ENCODE data around the gene MEF2C. TPM values are rescaled to one million over a fixed set of nuclear protein-coding genes. Genes with fewer than 3 reads are reported as not detected.

Gene MEF2C
- total RNA-seq, 1 donor from 2014 or later = 1.9 TPM

- no peaks in the 10 kb centered on the region for H3K4me1 Mint-ChIP-seq (ENCODE audit: low read depth)
- H3K9me3 Mint-ChIP-seq (ENCODE audit: low read depth) = no peaks in the 10 kb centered on the region
- H3K27ac Mint-ChIP-seq = no peak overlapping the region
- peaks cover 59% of the 10 kb centered on the region for H3K27me3 Mint-ChIP-seq
- H3K4me3 Mint-ChIP-seq (ENCODE audit: low read depth) = no peak overlapping the region
- no peaks in the 10 kb centered on the region for H3K36me3 Mint-ChIP-seq (ENCODE audit: insufficient read depth)
- no peak for TF ChIP-seq CTCF (IDR thresholded peaks at IDR 0.05; ENCODE audit: unreplicated experiment)
- no peak for DNase-seq (ENCODE audit: low spot score, unreplicated experiment)
These were observed 182.9 kb downstream of the MEF2C start for GRCh38 chr5:88700121-88700520.

GRCh38 chr5:88698290-88698689, 184.7 kb downstream of the MEF2C start:
- peaks cover 76% of the 10 kb centered on the region for H3K27me3 Mint-ChIP-seq
- TF ChIP-seq CTCF (IDR thresholded peaks at IDR 0.05; ENCODE audit: unreplicated experiment) = no peak
- H3K27ac Mint-ChIP-seq = no peak overlapping the region
- H3K36me3 Mint-ChIP-seq (ENCODE audit: insufficient read depth) = no peaks in the 10 kb centered on the region
- no peak overlapping the region for H3K4me3 Mint-ChIP-seq (ENCODE audit: low read depth)
- no peaks in the 10 kb centered on the region for H3K9me3 Mint-ChIP-seq (ENCODE audit: low read depth)
- no peak for DNase-seq (ENCODE audit: low spot score, unreplicated experiment)
- no peaks in the 10 kb centered on the region for H3K4me1 Mint-ChIP-seq (ENCODE audit: low read depth)

GRCh38 chr5:88696466-88696865, 186.5 kb downstream of the MEF2C start:
- Mint-ChIP-seq H3K4me1 (ENCODE audit: low read depth) (peaks cover 5% of the 10 kb centered on the region), H3K27ac (no peak overlapping the region), H3K27me3 (peaks cover 90% of the 10 kb centered on the region), H3K9me3 (ENCODE audit: low read depth) (no peaks in the 10 kb centered on the region), H3K36me3 (ENCODE audit: insufficient read depth) (no peaks in the 10 kb centered on the region), H3K4me3 (ENCODE audit: low read depth) (no peak overlapping the region)
- TF ChIP-seq CTCF (IDR thresholded peaks at IDR 0.05; ENCODE audit: unreplicated experiment) = no peak
- no peak for DNase-seq (ENCODE audit: low spot score, unreplicated experiment)

- Mint-ChIP-seq H3K27me3 (peaks cover 94% of the 10 kb centered on the region), H3K4me3 (ENCODE audit: low read depth) (no peak overlapping the region), H3K27ac (no peak overlapping the region), H3K9me3 (ENCODE audit: low read depth) (no peaks in the 10 kb centered on the region), H3K36me3 (ENCODE audit: insufficient read depth) (no peaks in the 10 kb centered on the region), H3K4me1 (ENCODE audit: low read depth) (peaks cover 7% of the 10 kb centered on the region)
- no peak for TF ChIP-seq CTCF (IDR thresholded peaks at IDR 0.05; ENCODE audit: unreplicated experiment)
- DNase-seq (ENCODE audit: low spot score, unreplicated experiment) = no peak
These were observed 187.1 kb downstream of the MEF2C start for GRCh38 chr5:88695931-88696330.

- peak overlapping the region; percentile 75 for H3K27ac Mint-ChIP-seq
- peaks cover 9% of the 10 kb centered on the region for H3K4me1 Mint-ChIP-seq (ENCODE audit: low read depth)
- no peaks in the 10 kb centered on the region for H3K36me3 Mint-ChIP-seq (ENCODE audit: insufficient read depth)
- no peaks in the 10 kb centered on the region for H3K9me3 Mint-ChIP-seq (ENCODE audit: low read depth)
- TF ChIP-seq CTCF (IDR thresholded peaks at IDR 0.05; ENCODE audit: unreplicated experiment) = no peak
- H3K27me3 Mint-ChIP-seq = peaks cover 99% of the 10 kb centered on the region
- DNase-seq (ENCODE audit: low spot score, unreplicated experiment) = no peak
- H3K4me3 Mint-ChIP-seq (ENCODE audit: low read depth) = no peak overlapping the region
These were observed 187.8 kb downstream of the MEF2C start for GRCh38 chr5:88695232-88695631.
